ENCODE measurements around the gene HECA. TPM values are rescaled to one million over a fixed set of nuclear protein-coding genes. Genes with fewer than 3 reads are reported as not detected.

The HECA gene
- total and polyA plus RNA-seq, 4 donors: 2.3 to 11.1 (median 5.9) TPM

GRCh38 chr6:139108378-139108777 is 26.5 kb upstream of the HECA start:
- no peaks in the 10 kb centered on the region for H3K4me1 ChIP-seq (ENCODE audit: control insufficient read depth in 4 of 4, insufficient read depth in 4 of 4, low read length in 3 of 4)
- H3K9me3 ChIP-seq (ENCODE audit: control insufficient read depth in 4 of 4, low read length in 3 of 4): no peaks in the 10 kb centered on the region
- H3K9ac ChIP-seq (ENCODE audit: low read depth in 1 of 2, low read length in 2 of 2): no peak overlapping the region
- H3K4me3 ChIP-seq (ENCODE audit: low read depth in 1 of 3, low read length in 3 of 3): no peak overlapping the region
- no peaks in the 10 kb centered on the region for H3K27me3 ChIP-seq (ENCODE audit: control insufficient read depth in 4 of 4, insufficient read depth in 4 of 4, low read length in 3 of 4)
- no peak for TF ChIP-seq HNF4G (IDR thresholded peaks at IDR 0.05)
- TF ChIP-seq RAD21 (IDR thresholded peaks at IDR 0.05): no peak
- no peak for TF ChIP-seq GABPA (IDR thresholded peaks at IDR 0.05 in 1 of 2, conservative IDR thresholded peaks at IDR 0.05 in 1 of 2)
- TF ChIP-seq EGR1 (IDR thresholded peaks at IDR 0.05; ENCODE audit: low read depth in 2 of 2): no peak
- TF ChIP-seq TAF1 (conservative IDR thresholded peaks at IDR 0.05): no peak
- TF ChIP-seq, protein P1, sequence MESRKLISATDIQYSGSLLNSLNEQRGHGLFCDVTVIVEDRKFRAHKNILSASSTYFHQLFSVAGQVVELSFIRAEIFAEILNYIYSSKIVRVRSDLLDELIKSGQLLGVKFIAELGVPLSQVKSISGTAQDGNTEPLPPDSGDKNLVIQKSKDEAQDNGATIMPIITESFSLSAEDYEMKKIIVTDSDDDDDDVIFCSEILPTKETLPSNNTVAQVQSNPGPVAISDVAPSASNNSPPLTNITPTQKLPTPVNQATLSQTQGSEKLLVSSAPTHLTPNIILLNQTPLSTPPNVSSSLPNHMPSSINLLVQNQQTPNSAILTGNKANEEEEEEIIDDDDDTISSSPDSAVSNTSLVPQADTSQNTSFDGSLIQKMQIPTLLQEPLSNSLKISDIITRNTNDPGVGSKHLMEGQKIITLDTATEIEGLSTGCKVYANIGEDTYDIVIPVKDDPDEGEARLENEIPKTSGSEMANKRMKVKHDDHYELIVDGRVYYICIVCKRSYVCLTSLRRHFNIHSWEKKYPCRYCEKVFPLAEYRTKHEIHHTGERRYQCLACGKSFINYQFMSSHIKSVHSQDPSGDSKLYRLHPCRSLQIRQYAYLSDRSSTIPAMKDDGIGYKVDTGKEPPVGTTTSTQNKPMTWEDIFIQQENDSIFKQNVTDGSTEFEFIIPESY (IDR thresholded peaks at IDR 0.05): no peak
- TF ChIP-seq, protein P2, sequence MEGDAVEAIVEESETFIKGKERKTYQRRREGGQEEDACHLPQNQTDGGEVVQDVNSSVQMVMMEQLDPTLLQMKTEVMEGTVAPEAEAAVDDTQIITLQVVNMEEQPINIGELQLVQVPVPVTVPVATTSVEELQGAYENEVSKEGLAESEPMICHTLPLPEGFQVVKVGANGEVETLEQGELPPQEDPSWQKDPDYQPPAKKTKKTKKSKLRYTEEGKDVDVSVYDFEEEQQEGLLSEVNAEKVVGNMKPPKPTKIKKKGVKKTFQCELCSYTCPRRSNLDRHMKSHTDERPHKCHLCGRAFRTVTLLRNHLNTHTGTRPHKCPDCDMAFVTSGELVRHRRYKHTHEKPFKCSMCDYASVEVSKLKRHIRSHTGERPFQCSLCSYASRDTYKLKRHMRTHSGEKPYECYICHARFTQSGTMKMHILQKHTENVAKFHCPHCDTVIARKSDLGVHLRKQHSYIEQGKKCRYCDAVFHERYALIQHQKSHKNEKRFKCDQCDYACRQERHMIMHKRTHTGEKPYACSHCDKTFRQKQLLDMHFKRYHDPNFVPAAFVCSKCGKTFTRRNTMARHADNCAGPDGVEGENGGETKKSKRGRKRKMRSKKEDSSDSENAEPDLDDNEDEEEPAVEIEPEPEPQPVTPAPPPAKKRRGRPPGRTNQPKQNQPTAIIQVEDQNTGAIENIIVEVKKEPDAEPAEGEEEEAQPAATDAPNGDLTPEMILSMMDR (IDR thresholded peaks at IDR 0.05; ENCODE audit: low read depth, low read length, missing input control): no peak
- TF ChIP-seq REST (IDR thresholded peaks at IDR 0.05): no peak
- no peak for TF ChIP-seq MAX (IDR thresholded peaks at IDR 0.05)
- no peak for TF ChIP-seq ATF3 (IDR thresholded peaks at IDR 0.05)
- TF ChIP-seq YY1 (IDR thresholded peaks at IDR 0.05): no peak
- TF ChIP-seq HNF4A (conservative IDR thresholded peaks at IDR 0.05): no peak
- TF ChIP-seq FOXA2 (IDR thresholded peaks at IDR 0.05): no peak
- no peak for TF ChIP-seq RXRA (IDR thresholded peaks at IDR 0.05)
- DNase-seq (ENCODE audit: low spot score): no peak
- no peak overlapping the region for H3K27ac ChIP-seq (ENCODE audit: low read depth in 1 of 2, low read length in 2 of 2)
- H3K36me3 ChIP-seq (ENCODE audit: control insufficient read depth in 4 of 4, insufficient read depth in 3 of 4, low read depth in 1 of 4, low read length in 3 of 4): no peaks in the 10 kb centered on the region
- WGBS: 87% methylated on average over 8 of the region's 8 CpGs

GRCh38 chr6:139109558-139109957 is 25.3 kb upstream of the HECA start:
- H3K27me3 ChIP-seq (ENCODE audit: control insufficient read depth in 4 of 4, insufficient read depth in 4 of 4, low read length in 3 of 4): no peaks in the 10 kb centered on the region
- DNase-seq (ENCODE audit: low spot score): no peak
- 57% methylated on average over 5 of the region's 5 CpGs for WGBS
- TF ChIP-seq, protein P2 (IDR thresholded peaks at IDR 0.05; ENCODE audit: low read depth, low read length, missing input control): peak; percentile 30
- TF ChIP-seq RAD21 (IDR thresholded peaks at IDR 0.05): peak; percentile 60 to 78
- TF ChIP-seq EGR1 (IDR thresholded peaks at IDR 0.05; ENCODE audit: low read depth in 2 of 2): no peak
- TF ChIP-seq, protein P1 (IDR thresholded peaks at IDR 0.05): no peak
- H3K4me1 ChIP-seq (ENCODE audit: control insufficient read depth in 4 of 4, insufficient read depth in 4 of 4, low read length in 3 of 4): no peaks in the 10 kb centered on the region
- no peak overlapping the region for H3K9ac ChIP-seq (ENCODE audit: low read depth in 1 of 2, low read length in 2 of 2)
- H3K27ac ChIP-seq (ENCODE audit: low read depth in 1 of 2, low read length in 2 of 2): no peak overlapping the region
- H3K4me3 ChIP-seq (ENCODE audit: low read depth in 1 of 3, low read length in 3 of 3): no peak overlapping the region
- H3K36me3 ChIP-seq (ENCODE audit: control insufficient read depth in 4 of 4, insufficient read depth in 3 of 4, low read depth in 1 of 4, low read length in 3 of 4): no peaks in the 10 kb centered on the region
- H3K9me3 ChIP-seq (ENCODE audit: control insufficient read depth in 4 of 4, low read length in 3 of 4): no peaks in the 10 kb centered on the region
